RWPE1 (cell line): ENCODE data around the gene RGS6.

Experiments
- CTCF ChIA-PET: fragments of 350-600 bp; sonication (Branson Sonifier 250); formaldehyde crosslinking; extraction: SDS; loops from one replicate; lab custom pipeline; 2021; lab: Yijun Ruan, JAX
- POLR2A ChIA-PET: fragments of 400-600 bp; formaldehyde crosslinking; extraction: SDS; loops from one replicate; lab custom pipeline; 2020; ENCODE audit warnings: antibody characterized with exemption; ENCODE audit not compliant: low non-redundant PET; lab: Yijun Ruan, JAX
- DNase-seq: peaks from one replicate; pipeline ENCODE4 v3.0.0; 2012; ENCODE audit warnings: low spot score
- H3K27ac ChIP-seq: fragments of 450-650 bp; 2 replicates; pipeline ENCODE4 v1.5.1; 2017
- TF ChIP-seq, protein P1 (sequence below): fragments of 450-650 bp; conservative IDR thresholded peaks from 2 replicates; pipeline ENCODE4 v1.5.1; 2017; ENCODE audit warnings: low read depth, mild to moderate bottlenecking

Gene RGS6

GRCh38 chr14:72443991-72444441, 511.8 kb downstream of the RGS6 start:
- DNase-seq, result no peak
- ChIA-PET POLR2A (no interaction called here), CTCF (no interaction called here)
- TF ChIP-seq, protein P1, sequence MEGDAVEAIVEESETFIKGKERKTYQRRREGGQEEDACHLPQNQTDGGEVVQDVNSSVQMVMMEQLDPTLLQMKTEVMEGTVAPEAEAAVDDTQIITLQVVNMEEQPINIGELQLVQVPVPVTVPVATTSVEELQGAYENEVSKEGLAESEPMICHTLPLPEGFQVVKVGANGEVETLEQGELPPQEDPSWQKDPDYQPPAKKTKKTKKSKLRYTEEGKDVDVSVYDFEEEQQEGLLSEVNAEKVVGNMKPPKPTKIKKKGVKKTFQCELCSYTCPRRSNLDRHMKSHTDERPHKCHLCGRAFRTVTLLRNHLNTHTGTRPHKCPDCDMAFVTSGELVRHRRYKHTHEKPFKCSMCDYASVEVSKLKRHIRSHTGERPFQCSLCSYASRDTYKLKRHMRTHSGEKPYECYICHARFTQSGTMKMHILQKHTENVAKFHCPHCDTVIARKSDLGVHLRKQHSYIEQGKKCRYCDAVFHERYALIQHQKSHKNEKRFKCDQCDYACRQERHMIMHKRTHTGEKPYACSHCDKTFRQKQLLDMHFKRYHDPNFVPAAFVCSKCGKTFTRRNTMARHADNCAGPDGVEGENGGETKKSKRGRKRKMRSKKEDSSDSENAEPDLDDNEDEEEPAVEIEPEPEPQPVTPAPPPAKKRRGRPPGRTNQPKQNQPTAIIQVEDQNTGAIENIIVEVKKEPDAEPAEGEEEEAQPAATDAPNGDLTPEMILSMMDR, result no peak
- H3K27ac ChIP-seq, result no peak overlapping the region

- H3K27ac ChIP-seq, result no peak overlapping the region
- TF ChIP-seq, protein P1, result no peak
- ChIA-PET CTCF (no interaction called here), POLR2A (no interaction called here)
- DNase-seq, result peak; percentile 65
Observed at GRCh38 chr14:72444701-72445100, 512.5 kb downstream of the RGS6 start.

- ChIA-PET POLR2A (no interaction called here), CTCF (no interaction called here)
- H3K27ac ChIP-seq, result no peak overlapping the region
- DNase-seq, result no peak
- TF ChIP-seq, protein P1, result no peak
Observed at GRCh38 chr14:72448212-72448611, 516.0 kb downstream of the RGS6 start.

- ChIA-PET CTCF (no interaction called here), POLR2A (no interaction called here)
- H3K27ac ChIP-seq, result no peak overlapping the region
- TF ChIP-seq, protein P1, result no peak
- DNase-seq, result no peak
Observed at GRCh38 chr14:72450473-72451044, 518.3 kb downstream of the RGS6 start.

DNA sequence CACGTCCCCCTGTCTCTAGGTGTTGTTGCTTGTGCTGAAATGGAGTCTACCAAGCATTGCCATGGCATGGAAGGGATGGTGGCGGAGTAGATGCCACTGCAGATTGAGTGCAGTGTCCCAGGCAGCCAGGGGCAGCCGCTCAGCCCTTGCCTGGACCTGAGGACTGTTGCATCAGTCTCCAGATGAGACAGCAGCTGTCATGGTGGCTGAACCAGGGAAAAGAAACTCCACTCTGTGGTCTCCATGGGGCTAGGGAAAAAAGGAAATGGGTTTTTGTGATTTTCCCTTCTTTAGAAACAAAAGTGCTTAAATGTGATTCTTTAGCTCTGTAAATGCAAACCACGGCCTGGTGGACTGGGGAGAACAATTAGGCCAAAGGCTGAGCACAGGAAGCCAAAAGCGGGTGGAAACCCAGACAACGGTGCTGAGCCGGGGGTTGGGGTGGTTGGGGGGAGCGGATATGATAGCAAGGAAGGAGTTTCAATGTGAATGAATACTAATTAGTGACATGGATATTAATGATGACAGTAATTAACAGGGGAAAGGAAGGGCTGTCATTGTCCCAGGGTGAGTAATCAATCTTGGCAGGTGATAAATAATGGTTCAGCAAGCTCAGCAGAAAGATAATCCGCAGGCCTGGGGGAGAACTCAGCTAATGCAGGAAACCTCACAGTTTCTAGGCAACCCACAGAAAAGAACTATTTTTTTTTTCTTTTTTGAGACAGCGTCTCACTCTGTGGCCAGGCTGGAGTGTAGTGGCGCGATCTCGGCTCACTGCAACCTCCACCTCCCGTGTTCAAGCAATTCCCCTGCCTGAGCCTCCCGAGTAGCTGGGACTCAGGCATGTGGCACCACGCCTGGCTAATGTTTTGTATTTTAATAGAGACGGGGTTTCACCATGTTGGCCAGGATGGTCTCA, 519.1 kb downstream of the RGS6 start:
- CTCF ChIA-PET, result interaction anchor here (0.6 kb wide), 1 partner anchor 599 kb away, joined by 3 read pairs; no protein-coding TSS in a partner anchor
- DNase-seq, result no peak
- POLR2A ChIA-PET, result no interaction called here
- TF ChIP-seq, protein P1, result no peak
- H3K27ac ChIP-seq, result no peak overlapping the region

DNA sequence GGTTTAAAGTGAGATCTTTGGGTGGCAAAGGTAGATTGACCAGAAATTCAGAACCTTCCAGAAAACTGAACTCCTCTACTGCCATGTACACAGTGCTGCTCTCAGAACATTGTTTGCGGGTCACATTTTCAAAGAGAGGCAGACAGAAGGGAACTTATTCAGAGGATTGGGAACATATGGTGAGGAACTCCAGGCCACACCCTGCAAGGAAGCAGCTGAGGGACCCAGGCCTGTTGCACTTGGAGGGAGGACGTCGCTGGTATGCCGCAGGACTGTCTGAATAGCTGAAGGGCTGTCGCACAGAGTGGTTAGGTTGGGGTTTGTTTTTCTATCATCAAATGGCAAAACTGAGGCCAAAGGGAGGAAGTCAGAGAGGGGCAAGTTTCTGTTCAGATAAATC, 520.5 kb downstream of the RGS6 start:
- no peak for DNase-seq
- no peak overlapping the region for H3K27ac ChIP-seq
- CTCF ChIA-PET, result no interaction called here
- TF ChIP-seq, protein P1, result no peak
- POLR2A ChIA-PET, result no interaction called here
